Effector memory CD8-positive, alpha-beta T cell (primary cell): ENCODE measurements around the gene VAT1L.

Experiments
- ATAC-seq: fragments of 150-1000 bp; cut with Tn5 transposase; replicated peaks from 2 replicates; pipeline ENCODE4 v1.10.0; 2021; ENCODE audit warnings: mild to moderate bottlenecking, moderate library complexity
- DNase-seq, 3 experiments: peaks; one replicate each; pipeline ENCODE4 v3.0.0; 2021
- H3K27ac Mint-ChIP-seq, 2 donors: one replicate each; pipeline ENCODE4 v1.8.0; 2022; ENCODE audit warnings: mild to moderate bottlenecking in 2 of 2, mixed read lengths in 2 of 2, moderate library complexity in 2 of 2
- H3K27me3 Mint-ChIP-seq, 2 donors: one replicate each; pipeline ENCODE4 v1.8.0; 2022; ENCODE audit warnings: mixed read lengths in 2 of 2
- H3K36me3 Mint-ChIP-seq: one replicate; pipeline ENCODE4 v1.8.0; 2022; ENCODE audit warnings: mild to moderate bottlenecking, moderate library complexity, mixed read lengths; ENCODE audit not compliant: insufficient read depth
- H3K4me1 Mint-ChIP-seq, 2 donors: one replicate each; pipeline ENCODE4 v1.8.0; 2022; ENCODE audit warnings: low read depth in 2 of 2, mixed read lengths in 2 of 2
- H3K4me3 Mint-ChIP-seq, 2 donors: one replicate each; pipeline ENCODE4 v1.8.0; 2022; ENCODE audit warnings: mild to moderate bottlenecking in 2 of 2, mixed read lengths in 2 of 2, moderate library complexity in 2 of 2
- H3K9me3 Mint-ChIP-seq, 2 donors: one replicate each; pipeline ENCODE4 v1.8.0; 2022; ENCODE audit warnings: mixed read lengths in 2 of 2

VAT1L gene

GRCh38 chr16:77827032-77827431 is 38.7 kb downstream of the VAT1L start:
- Mint-ChIP-seq H3K36me3 (no peaks in the 10 kb centered on the region), H3K27me3 (peaks cover 5 to 23% of the 10 kb centered on the region in 2 donors)

GRCh38 chr16:77833921-77834634 is 45.7 kb downstream of the VAT1L start:
- Mint-ChIP-seq H3K4me1 (no peaks in the 10 kb centered on the region), H3K36me3 (no peaks in the 10 kb centered on the region), H3K27ac (no peak overlapping the region), H3K4me3 (no peak overlapping the region), H3K9me3 (no peaks in the 10 kb centered on the region), H3K27me3 (peaks cover 14 to 18% of the 10 kb centered on the region in 2 donors)
- no peak for DNase-seq
- no peak for ATAC-seq

More at GRCh38 chr16:77827032-77827431, 38.7 kb downstream of the VAT1L start:
- no peak for ATAC-seq
- H3K27ac Mint-ChIP-seq = no peak overlapping the region
- DNase-seq = no peak
- no peaks in the 10 kb centered on the region for H3K9me3 Mint-ChIP-seq
- H3K4me3 Mint-ChIP-seq = no peak overlapping the region
- no peaks in the 10 kb centered on the region for H3K4me1 Mint-ChIP-seq

- Mint-ChIP-seq H3K27me3 (peaks cover 16 to 26% of the 10 kb centered on the region in 2 donors), H3K36me3 (no peaks in the 10 kb centered on the region), H3K9me3 (no peaks in the 10 kb centered on the region), H3K27ac (no peak overlapping the region), H3K4me3 (no peak overlapping the region), H3K4me1 (no peaks in the 10 kb centered on the region)
- DNase-seq (no peak), ATAC-seq (no peak)
These were observed 46.5 kb downstream of the VAT1L start for GRCh38 chr16:77834635-77835540.

- Mint-ChIP-seq H3K9me3 (no peaks in the 10 kb centered on the region), H3K4me1 (no peaks in the 10 kb centered on the region), H3K27me3 (peaks cover 16 to 28% of the 10 kb centered on the region in 2 donors), H3K4me3 (no peak overlapping the region), H3K36me3 (no peaks in the 10 kb centered on the region), H3K27ac (no peak overlapping the region)
- ATAC-seq (no peak), DNase-seq (no peak)
These were observed 48.4 kb downstream of the VAT1L start for GRCh38 chr16:77836801-77837200.

- H3K36me3 Mint-ChIP-seq = no peaks in the 10 kb centered on the region
- no peak overlapping the region for H3K4me3 Mint-ChIP-seq
- DNase-seq (no peak), ATAC-seq (no peak)
- H3K27me3 Mint-ChIP-seq = peaks cover 10 to 25% of the 10 kb centered on the region in 2 donors
- H3K27ac Mint-ChIP-seq = no peak overlapping the region
- H3K4me1 Mint-ChIP-seq = no peaks in the 10 kb centered on the region
- no peaks in the 10 kb centered on the region for H3K9me3 Mint-ChIP-seq
These were observed 50.4 kb downstream of the VAT1L start for GRCh38 chr16:77838597-77839255.

DNA sequence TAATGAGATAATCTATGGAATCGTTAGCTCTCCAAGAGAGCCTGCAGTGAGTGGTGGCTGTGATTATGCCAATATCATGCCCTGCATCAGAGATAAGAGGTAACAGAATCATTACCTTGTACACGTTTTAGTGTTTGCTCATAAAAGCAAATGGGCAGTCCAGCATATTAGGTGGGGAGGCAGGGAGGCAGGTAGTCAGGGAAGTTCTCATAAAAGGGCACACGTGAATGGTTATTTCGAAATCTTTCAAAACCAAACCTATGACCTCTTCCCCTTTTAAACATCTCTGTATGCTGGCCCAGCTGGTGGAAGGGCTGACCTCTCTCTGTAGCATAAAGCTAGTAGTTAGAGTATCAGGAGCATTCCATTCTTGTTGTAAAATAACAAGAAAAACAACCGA is 51.7 kb downstream of the VAT1L start:
- Mint-ChIP-seq H3K9me3 (no peaks in the 10 kb centered on the region), H3K4me1 (no peaks in the 10 kb centered on the region), H3K4me3 (no peak overlapping the region), H3K27ac (no peak overlapping the region), H3K36me3 (no peaks in the 10 kb centered on the region), H3K27me3 (peaks cover 10 to 25% of the 10 kb centered on the region in 2 donors)
- DNase-seq (no peak), ATAC-seq (no peak)

- H3K27ac Mint-ChIP-seq = no peak overlapping the region
- ATAC-seq (no peak), DNase-seq (no peak)
- no peak overlapping the region for H3K4me3 Mint-ChIP-seq
- H3K9me3 Mint-ChIP-seq = no peaks in the 10 kb centered on the region
- no peaks in the 10 kb centered on the region for H3K4me1 Mint-ChIP-seq
- H3K36me3 Mint-ChIP-seq = no peaks in the 10 kb centered on the region
- peaks cover 16 to 25% of the 10 kb centered on the region in 2 donors for H3K27me3 Mint-ChIP-seq
These were observed 52.5 kb downstream of the VAT1L start for GRCh38 chr16:77840673-77841501.

GRCh38 chr16:77841502-77841763 is 53.1 kb downstream of the VAT1L start:
- ATAC-seq = no peak
- H3K36me3 Mint-ChIP-seq = no peaks in the 10 kb centered on the region

GRCh38 chr16:77842468-77842867 is 54.1 kb downstream of the VAT1L start:
- Mint-ChIP-seq H3K27me3 (peaks cover 17 to 31% of the 10 kb centered on the region in 2 donors), H3K4me1 (no peaks in the 10 kb centered on the region), H3K36me3 (no peaks in the 10 kb centered on the region), H3K9me3 (no peaks in the 10 kb centered on the region), H3K27ac (no peak overlapping the region), H3K4me3 (no peak overlapping the region)
- DNase-seq (no peak), ATAC-seq (no peak)

More at GRCh38 chr16:77841502-77841763, 53.1 kb downstream of the VAT1L start:
- Mint-ChIP-seq H3K4me1 (no peaks in the 10 kb centered on the region), H3K9me3 (no peaks in the 10 kb centered on the region), H3K27me3 (peaks cover 17 to 25% of the 10 kb centered on the region in 2 donors), H3K27ac (no peak overlapping the region), H3K4me3 (no peak overlapping the region)
- DNase-seq = no peak

DNA sequence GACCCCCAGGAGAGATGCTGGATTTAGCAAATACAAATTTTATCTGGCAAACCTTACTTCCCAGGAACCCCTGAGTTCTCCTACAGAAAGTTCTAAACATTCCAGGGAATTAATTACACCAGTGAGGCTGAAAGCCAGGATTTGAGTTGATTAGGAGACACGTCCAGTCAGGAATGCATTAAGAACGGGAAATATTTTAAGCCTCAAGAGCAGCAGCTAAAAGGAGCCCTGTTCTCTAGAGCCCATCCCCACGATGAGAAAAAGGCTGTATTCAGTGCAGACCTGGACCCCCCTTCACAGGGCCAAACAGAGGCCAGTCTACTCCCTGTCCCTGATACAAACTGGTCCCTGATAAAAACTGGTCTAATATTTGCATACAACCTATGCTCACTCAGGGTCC is 55.0 kb downstream of the VAT1L start:
- no peak for ATAC-seq
- H3K36me3 Mint-ChIP-seq = no peaks in the 10 kb centered on the region
- no peak overlapping the region for H3K27ac Mint-ChIP-seq
- no peaks in the 10 kb centered on the region for H3K9me3 Mint-ChIP-seq
- H3K4me1 Mint-ChIP-seq = no peaks in the 10 kb centered on the region
- H3K4me3 Mint-ChIP-seq = no peak overlapping the region
- no peak for DNase-seq
- H3K27me3 Mint-ChIP-seq = peaks cover 16 to 41% of the 10 kb centered on the region in 2 donors

- ATAC-seq (no peak), DNase-seq (no peak)
- Mint-ChIP-seq H3K27ac (no peak overlapping the region), H3K36me3 (no peaks in the 10 kb centered on the region), H3K9me3 (no peaks in the 10 kb centered on the region), H3K4me3 (no peak overlapping the region), H3K4me1 (no peaks in the 10 kb centered on the region), H3K27me3 (peaks cover 7 to 35% of the 10 kb centered on the region in 2 donors)
These were observed 56.4 kb downstream of the VAT1L start for GRCh38 chr16:77844801-77845200.

- Mint-ChIP-seq H3K27ac (no peak overlapping the region), H3K9me3 (no peaks in the 10 kb centered on the region), H3K36me3 (no peaks in the 10 kb centered on the region), H3K27me3 (peaks cover 22 to 50% of the 10 kb centered on the region in 2 donors), H3K4me3 (no peak overlapping the region), H3K4me1 (no peaks in the 10 kb centered on the region)
- no peak for DNase-seq
- no peak for ATAC-seq
These were observed 61.4 kb downstream of the VAT1L start for GRCh38 chr16:77849646-77850258.
